Colonic mucosa (tissue), 4 donors: ENCODE results near the gene BET1. TPM values are rescaled to one million over a fixed set of nuclear protein-coding genes. Genes with fewer than 3 reads are reported as not detected.

ENCODE experiments used
- DNase-seq: peaks from one replicate; pipeline ENCODE4 v3.0.0-alpha.2; 2020
- H3K27ac ChIP-seq: fragments of 200-600 bp; one replicate; pipeline ENCODE4 v1.8.0; 2021
- H3K27me3 ChIP-seq: fragments of 200-600 bp; one replicate; pipeline ENCODE4 v1.8.0; 2021
- H3K36me3 ChIP-seq: fragments of 200-600 bp; one replicate; pipeline ENCODE4 v1.8.0; 2021
- H3K4me1 ChIP-seq: fragments of 200-600 bp; one replicate; pipeline ENCODE4 v1.8.0; 2021; ENCODE audit warnings: mild to moderate bottlenecking
- H3K4me3 ChIP-seq: fragments of 200-600 bp; one replicate; pipeline ENCODE4 v1.8.0; 2021
- H3K9ac ChIP-seq, 2 donors: one replicate each; pipeline ENCODE4 v1.7.0; 2013; ENCODE audit warnings: control low read depth in 2 of 2, low read depth in 2 of 2, low read length in 2 of 2
- H3K9me3 ChIP-seq: fragments of 200-600 bp; one replicate; pipeline ENCODE4 v1.8.0; 2021
- CTCF ChIP-seq: fragments of 200-600 bp; IDR thresholded peaks from one replicate; pipeline ENCODE4 v1.8.0; 2022; ENCODE audit warnings: antibody characterized with exemption, mild to moderate bottlenecking
- intact Hi-C: fragments of 100-400 bp; cut with DNase I; formaldehyde crosslinking; loops from one replicate; pipeline ENCODE4 v1.14.1; 2022
- total RNA-seq, 2 donors: library from RNA; stranded (reverse); fragmentation: NEBNext Ultra II Directional in 1 of 2; extraction: Animal tissue kit (Norgen Biotek cat#: 25700) in 1 of 2; gene quantifications; one replicate each; pipeline ENCODE4 v1.2.1, GENCODE V29; 2021
- donor health status: healthy.
- donor health status: DM: no; HTN: no; CAD: no.
- donor health status: DM: no; HTN: no; CAD: no.

The BET1 gene
- total RNA-seq, result 10 to 100 TPM; 22.2 to 22.5 TPM

GRCh38 chr7:94004024-94004951 is at the start of gene BET1:
Gene BET1 (minus strand): TSS chr7:94004355. CDS start chr7:94004216, 139 bp downstream.
- no peaks in the 10 kb centered on the region for H3K36me3 ChIP-seq
- peak within 1 kb of the TSS; percentile 90 to 93 for H3K9ac ChIP-seq
- TF ChIP-seq CTCF, result no peak
- H3K4me1 ChIP-seq, result no peaks in the 10 kb centered on the region
- intact Hi-C loops, result no loop called here
- DNase-seq, result peak; percentile 95
- H3K27me3 ChIP-seq, result no peaks in the 10 kb centered on the region
- peak within 1 kb of the TSS; percentile 81 for H3K4me3 ChIP-seq
- peak within 1 kb of the TSS; percentile 78 for H3K27ac ChIP-seq
- H3K9me3 ChIP-seq, result no peaks in the 10 kb centered on the region

GRCh38 chr7:94053532-94053931 is 49.4 kb upstream of the BET1 start:
- intact Hi-C loops, result no loop called here
- H3K9ac ChIP-seq, result no peak overlapping the region
- no peak for TF ChIP-seq CTCF

GRCh38 chr7:94052398-94053180 is 48.4 kb upstream of the BET1 start:
- Histone ChIP-seq H3K9ac (no peak overlapping the region), H3K27me3 (no peaks in the 10 kb centered on the region), H3K36me3 (no peaks in the 10 kb centered on the region), H3K27ac (no peak overlapping the region), H3K4me1 (no peaks in the 10 kb centered on the region), H3K9me3 (no peaks in the 10 kb centered on the region), H3K4me3 (no peak overlapping the region)
- intact Hi-C loops, result no loop called here
- no peak for DNase-seq
- no peak for TF ChIP-seq CTCF

More at GRCh38 chr7:94053532-94053931, 49.4 kb upstream of the BET1 start:
- Histone ChIP-seq H3K27me3 (no peaks in the 10 kb centered on the region), H3K27ac (no peak overlapping the region), H3K4me3 (no peak overlapping the region), H3K4me1 (no peaks in the 10 kb centered on the region), H3K36me3 (no peaks in the 10 kb centered on the region), H3K9me3 (no peaks in the 10 kb centered on the region)
- no peak for DNase-seq

GRCh38 chr7:94050046-94050445 is 45.9 kb upstream of the BET1 start:
- Histone ChIP-seq H3K4me3 (no peak overlapping the region), H3K9ac (no peak overlapping the region), H3K4me1 (no peaks in the 10 kb centered on the region), H3K27ac (no peak overlapping the region), H3K36me3 (no peaks in the 10 kb centered on the region), H3K9me3 (no peaks in the 10 kb centered on the region), H3K27me3 (no peaks in the 10 kb centered on the region)
- no peak for DNase-seq
- TF ChIP-seq CTCF, result no peak
- intact Hi-C loops, result no loop called here

- Histone ChIP-seq H3K4me1 (no peaks in the 10 kb centered on the region), H3K9ac (no peak overlapping the region), H3K36me3 (no peaks in the 10 kb centered on the region), H3K4me3 (no peak overlapping the region), H3K9me3 (no peaks in the 10 kb centered on the region), H3K27ac (no peak overlapping the region), H3K27me3 (no peaks in the 10 kb centered on the region)
- no peak for TF ChIP-seq CTCF
- no peak for DNase-seq
- intact Hi-C loops, result no loop called here
Observed at GRCh38 chr7:94049615-94050014, 45.5 kb upstream of the BET1 start.
